HCT116 (cell line): ENCODE data around the gene ABHD5. TPM values are rescaled to one million over a fixed set of nuclear protein-coding genes. Genes with fewer than 3 reads are reported as not detected.
"Not testable (repeated sequence)": the region's sequence is repeated elsewhere in the genome, so short reads cannot be mapped to it uniquely, and the experiment has no call there.

ENCODE experiments used
- ATAC-seq: fragments of 200-7000 bp; cut with Tn5 transposase; 2 replicates; pipeline ENCODE4 v1.9.1; 2020; ENCODE audit warnings: mild to moderate bottlenecking, moderate library complexity
- BruUV-seq: library from RNA; stranded (reverse); fragments of 400-500 nt; replicated peaks from 2 replicates; lab custom pipeline; 2021; lab: Mats Ljungman, UMichigan
- CTCF ChIA-PET: fragments of 300-600 bp; sonication (Branson Sonifier 250); formaldehyde crosslinking; loops from one replicate; lab custom pipeline; 2021; ENCODE audit warnings: antibody characterized with exemption; lab: Charles Lee
- POLR2A ChIA-PET: fragments of 300-600, 350-600 bp; sonication (Branson Sonifier 250); formaldehyde crosslinking; loops from one replicate; lab custom pipeline; 2021; ENCODE audit warnings: antibody characterized with exemption; lab: Charles Lee
- RAD21 ChIA-PET, 2 experiments: fragments of 300-600 bp; sonication (Branson Sonifier 250); formaldehyde crosslinking; loops; one replicate each; lab custom pipeline; 2023; ENCODE audit warnings: low total read pairs in 2 of 2; ENCODE audit not compliant: uncharacterized antibody in 2 of 2, unreplicated experiment in 2 of 2, low non-redundant PET in 1 of 2; lab: Charles Lee
- DNase-seq: peaks from one replicate; pipeline ENCODE4 v3.0.0-alpha.2; 2010; ENCODE audit warnings: low read depth, low spot score
- H2AFZ ChIP-seq: fragments of 200-600 bp; shearing (Covaris generic), sonication (generic); 2 replicates; pipeline ENCODE4 v1.6.1; 2017; ENCODE audit warnings: low read depth, mixed run types, mixed read lengths, antibody characterized with exemption, low read length; ENCODE audit not compliant: poor library complexity, severe bottlenecking
- H3K27ac ChIP-seq: 2 replicates; pipeline ENCODE4 v1.5.1; 2012; ENCODE audit warnings: low read depth, low read length
- H3K27me3 ChIP-seq: fragments of 200-600 bp; sonication (generic); 2 replicates; pipeline ENCODE4 v1.6.1; 2016; ENCODE audit warnings: mixed run types, low read length, mixed read lengths; ENCODE audit not compliant: insufficient read depth
- H3K36me3 ChIP-seq, 2 experiments: fragments of 200-500 bp in 1 of 2; fragments of 200-600 bp in 1 of 2; sonication (Bioruptor generic) in 1 of 2; sonication (generic) in 1 of 2; 2 replicates each; pipeline versions ENCODE4 v1.5.1 to v1.6.1; 2014 to 2016; ENCODE audit warnings: low read length in 2 of 2, inconsistent platforms in 1 of 2, mixed read lengths in 1 of 2, mixed run types in 1 of 2; ENCODE audit not compliant: insufficient read depth in 2 of 2, control insufficient read depth in 1 of 2
- H3K4me1 ChIP-seq, 2 experiments: fragments of 200-600 bp in 1 of 2; sonication (generic) in 1 of 2; 2 replicates each; pipeline versions ENCODE4 v1.5.1 to v1.6.1; 2012 to 2017; ENCODE audit warnings: low read length in 2 of 2, inconsistent platforms in 1 of 2, mild to moderate bottlenecking in 1 of 2, mixed read lengths in 1 of 2, mixed run types in 1 of 2, moderate library complexity in 1 of 2; ENCODE audit not compliant: insufficient read depth in 2 of 2, control insufficient read depth in 1 of 2
- H3K4me2 ChIP-seq: fragments of 200-600 bp; sonication (generic); 2 replicates; pipeline ENCODE4 v1.6.1; 2017; ENCODE audit warnings: mixed run types, low read length, mixed read lengths
- H3K4me3 ChIP-seq, 2 experiments: fragments of 200-600 bp in 1 of 2; sonication (generic) in 1 of 2; replicated peaks in 1 of 2; 2 replicates each; pipeline ENCODE4 v1.5.1; 2011 to 2016; ENCODE audit warnings: low read length in 2 of 2, control low read depth in 1 of 2, low read depth in 1 of 2, mild to moderate bottlenecking in 1 of 2, mixed read lengths in 1 of 2, mixed run types in 1 of 2
- H3K79me2 ChIP-seq: fragments of 200-600 bp; sonication (generic); 2 replicates; pipeline ENCODE4 v1.6.1; 2017; ENCODE audit warnings: mild to moderate bottlenecking, mixed run types, low read length, moderate library complexity, mixed read lengths; ENCODE audit not compliant: insufficient read depth
- H3K9ac ChIP-seq: fragments of 200-600 bp; sonication (generic); 2 replicates; pipeline ENCODE4 v1.6.1; 2016; ENCODE audit warnings: low read length, mixed read lengths
- H3K9me2 ChIP-seq: fragments of 200-600 bp; sonication (generic), shearing (Covaris generic); 2 replicates; pipeline ENCODE4 v1.6.1; 2017; ENCODE audit warnings: mixed run types, mild to moderate bottlenecking, moderate library complexity; ENCODE audit not compliant: insufficient read depth
- H3K9me3 ChIP-seq, 2 experiments: fragments of 200-500 bp in 1 of 2; fragments of 200-600 bp in 1 of 2; sonication (Bioruptor generic) in 1 of 2; sonication (generic) in 1 of 2; 2 replicates each; pipeline ENCODE4 v1.6.1; 2014 to 2017; ENCODE audit warnings: low read length in 2 of 2, mixed read lengths in 2 of 2, inconsistent platforms in 1 of 2, low read depth in 1 of 2, mild to moderate bottlenecking in 1 of 2, mixed run types in 1 of 2, moderate library complexity in 1 of 2; ENCODE audit not compliant: control insufficient read depth in 1 of 2, insufficient read depth in 1 of 2
- H4K20me1 ChIP-seq: fragments of 200-600 bp; sonication (generic), shearing (Covaris generic); 2 replicates; pipeline ENCODE4 v1.6.1; 2017; ENCODE audit warnings: mixed run types, mild to moderate bottlenecking, moderate library complexity; ENCODE audit not compliant: insufficient read depth
- ATF3 ChIP-seq: IDR thresholded peaks from 2 replicates; pipeline ENCODE4 v1.6.1; 2012
- REST ChIP-seq: IDR thresholded peaks from 2 replicates; pipeline ENCODE4 v1.6.1; 2012; ENCODE audit warnings: low read depth
- TCF7L2 ChIP-seq: IDR thresholded peaks from 2 replicates; pipeline ENCODE4 v1.7.0; 2011; ENCODE audit warnings: borderline replicate concordance, inconsistent platforms; ENCODE audit not compliant: insufficient read depth, insufficient read length; ENCODE audit errors: extremely low read depth
- intact Hi-C: fragments of 100-400 bp; cut with micrococcal nuclease; formaldehyde crosslinking; loops from 2 replicates; pipeline ENCODE4 v1.10.0; 2022
- total RNA-seq: library from RNA; stranded (reverse); gene quantifications from one replicate; pipeline ENCODE4 v1.2.1, GENCODE V29; 2021; ENCODE audit not compliant: unreplicated experiment
- TF ChIP-seq, protein P1 (sequence below): IDR thresholded peaks from 2 replicates; pipeline ENCODE4 v1.6.1; 2012

Gene ABHD5
- total RNA-seq, 1 experiment from 2014 or later: 18.5 TPM

GRCh38 chr3:43665011-43665410, 25.7 kb upstream of the ABHD5 start:
- BruUV-seq, H3K4me2 ChIP-seq, H3K27me3 ChIP-seq, H3K4me1 ChIP-seq, H3K9me3 ChIP-seq, DNase-seq, H3K9me2 ChIP-seq, H2AFZ ChIP-seq, POLR2A ChIA-PET, H3K27ac ChIP-seq, ATAC-seq, CTCF ChIA-PET, H3K36me3 ChIP-seq, H4K20me1 ChIP-seq, H3K79me2 ChIP-seq, intact Hi-C loops, RAD21 ChIA-PET, H3K9ac ChIP-seq, H3K4me3 ChIP-seq: not testable (repeated sequence)

- BruUV-seq: no TSS peak
Observed at GRCh38 chr3:43670635-43671522, 19.9 kb upstream of the ABHD5 start.

More at GRCh38 chr3:43670635-43671522, 19.9 kb upstream of the ABHD5 start:
- no peaks in the 10 kb centered on the region for H4K20me1 ChIP-seq
- no peaks in the 10 kb centered on the region for H3K4me1 ChIP-seq
- H3K9me3 ChIP-seq: no peaks in the 10 kb centered on the region
- no peak overlapping the region for H3K27ac ChIP-seq
- ATAC-seq (no peak), DNase-seq (no peak)
- no peak overlapping the region for H3K9ac ChIP-seq
- no peak overlapping the region for H3K4me3 ChIP-seq
- H2AFZ ChIP-seq: no peak overlapping the region
- ChIA-PET RAD21 (no interaction called here), POLR2A (no interaction called here), CTCF (no interaction called here)
- H3K4me2 ChIP-seq: no peak overlapping the region
- no peaks in the 10 kb centered on the region for H3K79me2 ChIP-seq
- intact Hi-C loops: no loop called here
- TF ChIP-seq, protein P1, sequence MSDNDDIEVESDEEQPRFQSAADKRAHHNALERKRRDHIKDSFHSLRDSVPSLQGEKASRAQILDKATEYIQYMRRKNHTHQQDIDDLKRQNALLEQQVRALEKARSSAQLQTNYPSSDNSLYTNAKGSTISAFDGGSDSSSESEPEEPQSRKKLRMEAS: no peak
- TF ChIP-seq TCF7L2: no peak
- no peak for TF ChIP-seq ATF3
- no peak for TF ChIP-seq REST
- no peaks in the 10 kb centered on the region for H3K27me3 ChIP-seq
- H3K9me2 ChIP-seq: no peaks in the 10 kb centered on the region
- no peaks in the 10 kb centered on the region for H3K36me3 ChIP-seq
